GM23338 (cell line): ENCODE data around the gene MAD1L1.

ENCODE experiments used
- EZH2 ChIP-seq: fragments of 200-600 bp; sonication (generic); IDR thresholded peaks from one replicate; pipeline ENCODE4 v1.8.0; 2017; ENCODE audit warnings: antibody characterized with exemption, mild to moderate bottlenecking, low read depth; ENCODE audit not compliant: unreplicated experiment
- EZH2phosphoT487 ChIP-seq: fragments of 200-600 bp; sonication (generic); IDR thresholded peaks from one replicate; pipeline ENCODE4 v1.8.1; 2018; ENCODE audit warnings: antibody characterized with exemption; ENCODE audit not compliant: unreplicated experiment
- POLR2AphosphoS5 ChIP-seq: IDR thresholded peaks from 2 replicates; pipeline ENCODE4 v1.6.1; 2016; ENCODE audit warnings: antibody characterized with exemption, low read depth
- TF ChIP-seq, protein P1 (sequence below), 2 experiments: fragments of 200-600 bp in 1 of 2; sonication (generic) in 1 of 2; conservative IDR thresholded peaks; 2 replicates each; pipeline versions ENCODE4 v1.5.1 to v1.6.1; 2016 to 2017; ENCODE audit warnings: antibody characterized with exemption in 2 of 2, low read depth in 2 of 2, mild to moderate bottlenecking in 2 of 2, moderate library complexity in 1 of 2
- TF ChIP-seq, protein P2 (sequence below): IDR thresholded peaks from one replicate; pipeline ENCODE4 v1.6.1; 2018; ENCODE audit warnings: antibody characterized with exemption; ENCODE audit not compliant: unreplicated experiment

DNA sequence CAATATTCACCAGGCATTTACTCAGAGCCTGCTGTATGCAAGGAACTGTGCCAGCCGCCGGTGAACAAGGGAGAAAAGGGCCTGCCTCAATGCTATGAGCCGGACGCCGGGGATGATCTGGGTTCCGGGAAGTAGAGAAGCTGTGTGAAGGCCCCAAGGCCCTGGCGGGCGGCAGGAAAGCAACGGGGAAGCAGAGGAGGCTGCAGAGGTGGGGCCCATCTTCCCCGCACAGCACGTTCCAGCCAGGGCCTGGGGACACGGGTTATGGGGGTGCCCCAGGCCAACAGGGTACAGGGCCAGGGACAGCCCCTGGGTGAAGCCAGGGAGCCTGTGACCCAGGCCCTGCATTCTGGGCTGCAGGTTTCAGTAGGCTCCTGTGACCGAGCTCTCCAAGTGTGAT is 179.3 kb downstream of the MAD1L1 start:
- TF ChIP-seq, protein P1, sequence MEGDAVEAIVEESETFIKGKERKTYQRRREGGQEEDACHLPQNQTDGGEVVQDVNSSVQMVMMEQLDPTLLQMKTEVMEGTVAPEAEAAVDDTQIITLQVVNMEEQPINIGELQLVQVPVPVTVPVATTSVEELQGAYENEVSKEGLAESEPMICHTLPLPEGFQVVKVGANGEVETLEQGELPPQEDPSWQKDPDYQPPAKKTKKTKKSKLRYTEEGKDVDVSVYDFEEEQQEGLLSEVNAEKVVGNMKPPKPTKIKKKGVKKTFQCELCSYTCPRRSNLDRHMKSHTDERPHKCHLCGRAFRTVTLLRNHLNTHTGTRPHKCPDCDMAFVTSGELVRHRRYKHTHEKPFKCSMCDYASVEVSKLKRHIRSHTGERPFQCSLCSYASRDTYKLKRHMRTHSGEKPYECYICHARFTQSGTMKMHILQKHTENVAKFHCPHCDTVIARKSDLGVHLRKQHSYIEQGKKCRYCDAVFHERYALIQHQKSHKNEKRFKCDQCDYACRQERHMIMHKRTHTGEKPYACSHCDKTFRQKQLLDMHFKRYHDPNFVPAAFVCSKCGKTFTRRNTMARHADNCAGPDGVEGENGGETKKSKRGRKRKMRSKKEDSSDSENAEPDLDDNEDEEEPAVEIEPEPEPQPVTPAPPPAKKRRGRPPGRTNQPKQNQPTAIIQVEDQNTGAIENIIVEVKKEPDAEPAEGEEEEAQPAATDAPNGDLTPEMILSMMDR (conservative IDR thresholded peaks at IDR 0.05; ENCODE audit: low read depth in 2 of 2), result no peak
- TF ChIP-seq, protein P2, sequence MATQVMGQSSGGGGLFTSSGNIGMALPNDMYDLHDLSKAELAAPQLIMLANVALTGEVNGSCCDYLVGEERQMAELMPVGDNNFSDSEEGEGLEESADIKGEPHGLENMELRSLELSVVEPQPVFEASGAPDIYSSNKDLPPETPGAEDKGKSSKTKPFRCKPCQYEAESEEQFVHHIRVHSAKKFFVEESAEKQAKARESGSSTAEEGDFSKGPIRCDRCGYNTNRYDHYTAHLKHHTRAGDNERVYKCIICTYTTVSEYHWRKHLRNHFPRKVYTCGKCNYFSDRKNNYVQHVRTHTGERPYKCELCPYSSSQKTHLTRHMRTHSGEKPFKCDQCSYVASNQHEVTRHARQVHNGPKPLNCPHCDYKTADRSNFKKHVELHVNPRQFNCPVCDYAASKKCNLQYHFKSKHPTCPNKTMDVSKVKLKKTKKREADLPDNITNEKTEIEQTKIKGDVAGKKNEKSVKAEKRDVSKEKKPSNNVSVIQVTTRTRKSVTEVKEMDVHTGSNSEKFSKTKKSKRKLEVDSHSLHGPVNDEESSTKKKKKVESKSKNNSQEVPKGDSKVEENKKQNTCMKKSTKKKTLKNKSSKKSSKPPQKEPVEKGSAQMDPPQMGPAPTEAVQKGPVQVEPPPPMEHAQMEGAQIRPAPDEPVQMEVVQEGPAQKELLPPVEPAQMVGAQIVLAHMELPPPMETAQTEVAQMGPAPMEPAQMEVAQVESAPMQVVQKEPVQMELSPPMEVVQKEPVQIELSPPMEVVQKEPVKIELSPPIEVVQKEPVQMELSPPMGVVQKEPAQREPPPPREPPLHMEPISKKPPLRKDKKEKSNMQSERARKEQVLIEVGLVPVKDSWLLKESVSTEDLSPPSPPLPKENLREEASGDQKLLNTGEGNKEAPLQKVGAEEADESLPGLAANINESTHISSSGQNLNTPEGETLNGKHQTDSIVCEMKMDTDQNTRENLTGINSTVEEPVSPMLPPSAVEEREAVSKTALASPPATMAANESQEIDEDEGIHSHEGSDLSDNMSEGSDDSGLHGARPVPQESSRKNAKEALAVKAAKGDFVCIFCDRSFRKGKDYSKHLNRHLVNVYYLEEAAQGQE, result no peak
- no peak for TF ChIP-seq POLR2AphosphoS5
- no peak for TF ChIP-seq EZH2
- no peak for TF ChIP-seq EZH2phosphoT487
